GM21360 (cell line): ENCODE measurements around the gene MFN2.
"Not testable (repeated sequence)": the region's sequence is repeated elsewhere in the genome, so short reads cannot be mapped to it uniquely, and the experiment has no call there.

ENCODE experiments used
- ATAC-seq: cut with Tn5 transposase; IDR thresholded peaks from one replicate; pipeline ENCODE4 v1.9.1; 2021; ENCODE audit warnings: mild to moderate bottlenecking, moderate library complexity; ENCODE audit not compliant: unreplicated experiment

MFN2 gene

DNA sequence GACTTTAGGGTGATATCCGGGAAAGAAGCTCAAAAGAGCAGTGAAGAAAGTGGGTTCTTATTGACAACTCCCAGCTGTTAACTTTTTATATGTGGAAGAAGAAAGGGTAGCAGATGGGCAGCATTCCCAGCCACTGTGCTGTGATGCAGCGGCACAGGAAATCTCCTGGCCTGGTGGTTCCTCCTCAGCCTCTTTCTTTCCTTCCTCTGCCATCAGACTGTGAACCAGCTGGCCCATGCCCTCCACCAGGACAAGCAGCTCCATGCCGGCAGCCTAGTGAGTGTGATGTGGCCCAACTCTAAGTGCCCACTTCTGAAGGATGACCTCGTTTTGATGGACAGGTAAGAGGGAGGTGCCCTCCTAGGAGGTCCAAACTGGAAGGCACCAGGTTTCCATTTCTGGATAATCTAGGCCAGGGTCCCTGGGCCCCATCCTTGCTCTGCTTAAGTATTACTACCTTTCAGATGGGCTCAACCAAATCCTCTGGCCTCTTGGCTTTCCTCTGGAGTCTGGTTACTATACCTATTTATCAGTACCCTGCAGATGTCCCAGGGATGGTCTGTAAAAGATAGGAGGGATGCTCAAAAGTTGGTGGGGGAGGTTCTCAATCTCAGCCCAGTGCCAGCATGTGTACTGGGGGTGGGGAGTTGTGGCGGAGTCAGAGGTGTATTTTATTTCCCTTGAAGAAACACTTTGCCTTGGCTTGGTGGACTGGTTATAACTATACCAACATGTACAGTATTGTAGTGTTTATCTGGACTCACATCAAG is 17.0 kb downstream of the MFN2 start:
- ATAC-seq: no peak

DNA sequence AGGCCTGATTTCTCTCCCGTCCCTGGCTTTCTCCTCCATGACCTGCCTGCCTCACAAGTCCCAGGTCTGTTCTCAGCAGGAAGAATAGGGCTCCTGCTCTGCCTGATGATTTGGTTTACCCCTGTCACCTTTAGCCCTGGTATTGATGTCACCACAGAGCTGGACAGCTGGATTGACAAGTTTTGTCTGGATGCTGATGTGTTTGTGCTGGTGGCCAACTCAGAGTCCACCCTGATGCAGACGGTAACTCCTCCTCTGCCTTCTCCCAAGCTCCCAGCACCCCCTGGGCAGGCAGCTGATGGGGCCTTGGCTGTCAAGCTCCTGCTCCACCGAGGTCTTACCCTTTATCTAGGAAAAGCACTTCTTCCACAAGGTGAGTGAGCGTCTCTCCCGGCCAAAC is 18.4 kb downstream of the MFN2 start:
- ATAC-seq: no peak

DNA sequence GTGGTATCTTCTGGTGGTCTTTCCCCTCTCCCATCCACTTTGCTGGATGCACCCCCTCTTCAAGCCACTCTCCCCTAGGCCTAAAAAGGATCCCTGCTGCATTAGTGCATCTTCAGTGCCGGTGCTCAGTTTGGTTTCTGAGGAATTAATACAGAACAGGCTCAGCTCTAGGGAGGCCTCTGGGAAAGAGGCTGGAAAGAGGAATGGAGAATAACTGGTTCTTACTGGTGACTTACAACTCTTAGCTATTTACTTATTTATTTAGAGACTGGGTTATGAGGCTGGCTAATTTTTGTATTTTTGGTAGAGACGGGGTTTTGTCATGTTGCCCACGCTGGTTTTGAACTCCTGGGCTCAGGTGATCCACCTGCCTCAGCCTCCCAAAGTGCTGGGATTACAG is 19.0 kb downstream of the MFN2 start:
- no peak for ATAC-seq

DNA sequence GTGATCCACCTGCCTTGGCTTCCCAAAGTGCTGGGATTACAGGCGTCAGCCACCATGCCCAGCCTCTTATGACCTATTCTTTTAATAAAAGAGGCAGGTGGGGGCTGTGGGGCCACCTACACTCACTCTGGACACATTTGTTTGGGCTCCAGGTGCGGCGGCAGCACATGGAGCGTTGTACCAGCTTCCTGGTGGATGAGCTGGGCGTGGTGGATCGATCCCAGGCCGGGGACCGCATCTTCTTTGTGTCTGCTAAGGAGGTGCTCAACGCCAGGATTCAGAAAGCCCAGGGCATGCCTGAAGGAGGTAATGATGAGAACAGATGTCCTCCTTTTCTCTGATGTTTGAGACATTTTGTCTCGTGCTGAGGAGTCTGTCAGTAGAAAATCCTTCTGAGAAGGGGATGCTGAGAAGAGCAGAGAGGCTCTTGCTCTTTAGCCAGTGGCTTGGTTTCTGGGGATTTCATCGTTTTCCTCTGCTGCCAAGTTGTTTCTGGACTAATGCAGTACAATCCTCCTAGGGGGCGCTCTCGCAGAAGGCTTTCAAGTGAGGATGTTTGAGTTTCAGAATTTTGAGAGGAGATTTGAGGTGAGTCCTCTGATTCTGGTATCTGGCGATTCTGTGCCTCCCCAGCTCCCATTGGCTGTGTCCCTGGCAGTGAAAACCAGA is 21.1 kb downstream of the MFN2 start:
- ATAC-seq: no peak

DNA sequence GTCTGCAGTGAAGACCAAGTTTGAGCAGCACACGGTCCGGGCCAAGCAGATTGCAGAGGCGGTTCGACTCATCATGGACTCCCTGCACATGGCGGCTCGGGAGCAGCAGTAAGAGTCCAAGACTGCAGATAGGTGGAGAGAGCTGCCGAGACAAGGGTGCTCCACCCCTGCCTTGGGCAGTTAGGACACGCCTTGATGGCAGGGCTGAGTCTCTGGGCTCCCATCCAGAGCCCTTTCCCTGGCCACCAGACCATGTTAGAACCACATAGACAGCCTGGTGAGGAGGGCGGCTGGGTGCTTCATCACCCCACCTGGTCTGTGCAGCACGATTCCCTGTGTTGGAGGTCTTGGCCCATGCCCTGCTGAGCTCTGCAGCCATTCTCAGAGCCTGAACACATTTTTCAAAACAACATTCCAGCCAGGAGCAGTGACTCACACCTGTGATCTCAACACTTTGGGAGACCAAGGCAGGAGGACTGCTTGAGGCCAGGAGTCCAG is 21.8 kb downstream of the MFN2 start:
- no peak for ATAC-seq

DNA sequence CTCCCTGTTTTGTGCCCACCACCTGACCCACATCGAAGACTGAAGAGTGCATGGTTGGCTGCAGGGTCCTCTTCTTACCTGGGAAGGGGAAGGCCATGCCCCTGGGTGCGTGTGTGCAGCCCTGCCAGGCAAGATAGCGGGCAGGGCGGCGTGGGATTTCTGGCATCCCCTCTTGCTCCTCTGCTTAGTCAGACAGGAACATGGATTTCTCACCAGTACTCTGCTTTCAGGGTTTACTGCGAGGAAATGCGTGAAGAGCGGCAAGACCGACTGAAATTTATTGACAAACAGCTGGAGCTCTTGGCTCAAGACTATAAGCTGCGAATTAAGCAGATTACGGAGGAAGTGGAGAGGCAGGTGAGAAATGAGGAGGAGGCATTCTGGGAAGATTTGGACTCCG is 23.5 kb downstream of the MFN2 start:
- no peak for ATAC-seq

DNA sequence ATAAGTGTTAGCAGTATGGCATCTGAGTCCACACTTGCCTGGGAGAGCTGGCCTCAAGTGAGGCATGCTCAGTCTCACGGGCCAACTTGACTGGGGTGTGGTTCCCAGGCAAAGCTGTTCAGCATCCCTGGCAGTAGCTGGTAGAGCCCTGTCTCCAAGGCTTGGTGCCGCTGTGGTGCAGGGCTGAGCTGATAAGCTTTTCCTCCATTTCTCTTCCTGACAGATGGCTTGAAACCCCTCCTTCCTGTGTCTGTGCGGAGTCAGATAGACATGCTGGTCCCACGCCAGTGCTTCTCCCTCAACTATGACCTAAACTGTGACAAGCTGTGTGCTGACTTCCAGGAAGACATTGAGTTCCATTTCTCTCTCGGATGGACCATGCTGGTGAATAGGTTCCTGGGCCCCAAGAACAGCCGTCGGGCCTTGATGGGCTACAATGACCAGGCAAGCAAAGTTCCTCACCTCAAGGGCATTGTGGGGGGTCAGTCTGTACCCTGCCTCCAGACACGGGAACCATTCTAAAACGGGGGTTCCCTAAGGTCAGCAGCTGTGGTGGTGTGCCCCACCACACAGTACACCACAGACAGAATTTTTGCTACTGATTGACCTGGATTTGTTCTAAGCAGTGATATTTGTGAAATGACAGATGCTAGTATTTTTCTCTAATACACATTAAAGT is 25.4 kb downstream of the MFN2 start:
- ATAC-seq: no peak

DNA sequence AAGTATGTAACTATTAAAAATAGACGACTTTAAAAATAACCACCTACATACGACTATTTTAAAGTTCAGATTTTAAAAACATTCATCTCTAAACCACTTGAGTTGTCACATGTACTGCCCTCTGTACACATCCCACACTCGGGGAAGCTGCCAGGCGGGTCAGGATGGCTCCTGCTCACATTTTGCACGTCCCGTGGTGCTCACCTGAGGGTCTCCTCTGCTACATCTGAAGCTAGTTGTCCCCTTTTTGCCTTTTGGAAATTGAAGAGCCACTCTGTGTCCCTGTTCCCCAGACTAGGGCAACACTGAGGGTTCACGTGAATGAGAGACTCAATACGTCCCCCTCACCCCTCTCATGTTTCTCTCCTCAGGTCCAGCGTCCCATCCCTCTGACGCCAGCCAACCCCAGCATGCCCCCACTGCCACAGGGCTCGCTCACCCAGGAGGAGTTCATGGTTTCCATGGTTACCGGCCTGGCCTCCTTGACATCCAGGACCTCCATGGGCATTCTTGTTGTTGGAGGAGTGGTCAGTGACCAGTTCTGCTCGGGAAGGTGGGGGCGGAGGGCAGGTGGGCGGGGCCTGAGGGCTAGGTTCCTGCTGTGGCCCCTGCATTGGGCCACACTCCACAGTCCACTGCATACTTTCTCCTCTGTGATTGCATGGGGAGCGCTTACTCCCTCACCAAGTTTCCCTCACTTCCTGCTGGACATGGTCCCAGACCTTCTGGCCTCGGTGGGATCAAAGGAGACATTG is 26.1 kb downstream of the MFN2 start:
- ATAC-seq: no peak

DNA sequence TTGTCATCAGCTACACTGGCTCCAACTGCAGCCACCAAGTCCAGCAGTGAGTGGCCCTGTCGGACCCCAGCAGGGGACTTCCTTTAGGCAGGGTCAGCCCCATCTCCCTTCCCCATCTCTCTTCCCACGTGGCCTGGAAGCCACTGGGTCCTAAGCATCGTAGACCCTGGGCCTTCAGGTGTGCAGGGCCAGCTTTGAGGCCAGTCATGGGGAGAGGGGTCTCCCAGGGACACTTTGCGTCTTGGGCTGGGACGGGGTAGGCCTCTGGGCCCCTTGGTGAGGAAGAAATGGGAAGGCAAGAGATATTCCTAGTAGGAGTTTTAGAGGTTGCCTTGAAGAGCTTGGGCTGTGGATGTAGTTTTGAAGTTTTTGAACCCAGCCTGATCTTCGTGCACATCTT is 27.0 kb downstream of the MFN2 start:
- no peak for ATAC-seq

DNA sequence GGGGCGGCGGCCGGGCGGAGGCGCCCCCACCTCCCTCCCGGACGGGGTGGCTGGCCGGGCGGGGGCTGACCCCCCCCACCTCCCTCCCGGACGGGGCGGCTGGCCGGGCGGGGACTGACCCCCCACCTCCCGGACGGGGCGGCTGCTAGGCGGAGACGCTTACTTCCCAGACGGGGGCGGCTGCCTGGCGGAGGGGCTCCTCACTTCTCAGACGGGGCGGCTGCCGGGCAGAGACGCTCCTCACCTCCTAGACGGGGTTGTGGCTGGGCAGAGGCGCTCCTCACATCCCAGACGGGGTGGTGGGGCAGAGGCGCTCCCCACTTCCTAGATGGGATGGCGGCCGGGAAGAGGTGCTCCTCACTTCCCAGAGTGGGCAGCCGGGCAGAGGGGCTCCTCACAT is 28.1 kb downstream of the MFN2 start:
- ATAC-seq: not testable (repeated sequence)

DNA sequence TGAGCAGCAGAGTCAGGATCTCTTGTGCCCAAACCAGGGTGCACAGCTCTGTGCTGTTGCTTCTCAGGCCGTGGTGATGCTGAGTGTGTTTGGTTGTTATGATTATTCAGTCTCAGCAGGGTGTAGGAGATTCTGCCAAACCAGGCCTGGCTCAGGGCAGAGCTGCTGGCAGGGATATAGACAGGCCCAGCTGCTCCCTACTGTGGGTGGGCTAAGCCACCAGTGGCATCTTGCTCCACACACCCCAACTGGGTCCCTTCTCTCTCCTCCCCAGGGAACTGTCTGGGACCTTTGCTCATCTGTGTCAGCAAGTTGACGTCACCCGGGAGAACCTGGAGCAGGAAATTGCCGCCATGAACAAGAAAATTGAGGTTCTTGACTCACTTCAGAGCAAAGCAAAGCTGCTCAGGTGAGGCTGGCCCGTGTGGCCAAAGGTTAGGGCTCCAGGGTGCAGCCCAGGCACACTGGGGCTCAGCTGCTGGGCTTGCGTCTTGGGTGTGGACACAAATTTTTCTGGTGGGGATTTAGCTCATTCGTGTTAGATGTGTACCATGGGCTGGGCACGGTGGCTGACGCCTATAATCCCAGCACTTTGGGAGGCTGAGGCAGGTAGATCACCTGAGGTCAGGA is 29.2 kb downstream of the MFN2 start:
- ATAC-seq: no peak

DNA sequence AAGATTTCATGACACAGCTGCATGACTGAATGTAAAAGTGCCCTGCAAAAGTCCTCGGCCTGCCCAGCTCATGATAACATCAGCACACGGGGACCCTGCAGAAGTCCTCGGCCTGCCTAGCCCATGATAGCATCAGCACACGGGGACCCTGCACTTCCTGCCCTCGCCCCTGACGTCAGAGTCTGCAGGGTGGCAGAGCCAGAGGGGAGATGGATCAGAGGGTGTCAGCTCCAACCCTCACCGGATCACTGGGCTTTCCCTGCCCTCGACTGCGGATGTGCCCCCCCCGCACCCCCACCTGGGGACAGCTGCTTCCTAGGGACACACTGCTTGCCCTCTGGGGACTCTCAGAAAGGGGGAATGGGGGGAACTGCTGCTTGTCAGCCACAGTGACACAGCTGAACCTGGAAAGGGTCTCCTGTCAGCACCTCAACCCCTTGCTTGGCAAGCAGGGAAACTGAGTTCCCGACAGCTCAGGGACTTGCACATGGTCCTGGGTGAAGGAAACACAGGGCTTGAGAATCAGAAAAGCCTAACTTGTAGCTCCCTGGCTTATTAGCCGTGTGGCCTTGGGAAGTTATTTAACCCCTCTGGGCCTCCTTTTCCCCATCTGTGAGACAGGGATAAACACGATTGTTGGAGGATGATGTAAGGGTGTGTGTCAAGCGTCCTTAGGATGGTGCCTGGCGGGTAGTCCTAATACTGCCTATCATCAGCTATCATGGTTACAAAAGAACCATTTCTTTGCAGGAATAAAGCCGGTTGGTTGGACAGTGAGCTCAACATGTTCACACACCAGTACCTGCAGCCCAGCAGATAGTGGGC is 30.7 kb downstream of the MFN2 start:
- ATAC-seq: no peak

DNA sequence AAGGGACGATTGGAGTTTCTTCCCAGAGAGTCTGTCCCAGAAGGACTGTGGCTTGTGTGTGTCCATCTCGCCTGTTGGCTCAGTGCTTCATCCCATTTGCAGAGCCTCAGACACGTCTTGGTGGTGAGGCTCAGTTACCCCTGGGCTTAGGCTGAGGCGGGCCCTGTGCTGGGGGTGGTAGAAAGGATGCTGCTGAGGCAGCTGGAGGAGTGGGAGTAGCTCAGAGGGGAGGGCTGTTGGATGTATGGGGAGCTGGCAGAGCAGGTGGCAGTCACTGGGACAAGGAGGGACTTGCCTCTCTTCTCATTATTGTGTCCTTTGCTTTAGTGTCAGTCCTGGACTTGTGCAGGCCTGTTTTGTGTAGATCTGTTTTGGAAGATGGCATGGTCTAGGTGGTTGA is 31.8 kb downstream of the MFN2 start:
- no peak for ATAC-seq

DNA sequence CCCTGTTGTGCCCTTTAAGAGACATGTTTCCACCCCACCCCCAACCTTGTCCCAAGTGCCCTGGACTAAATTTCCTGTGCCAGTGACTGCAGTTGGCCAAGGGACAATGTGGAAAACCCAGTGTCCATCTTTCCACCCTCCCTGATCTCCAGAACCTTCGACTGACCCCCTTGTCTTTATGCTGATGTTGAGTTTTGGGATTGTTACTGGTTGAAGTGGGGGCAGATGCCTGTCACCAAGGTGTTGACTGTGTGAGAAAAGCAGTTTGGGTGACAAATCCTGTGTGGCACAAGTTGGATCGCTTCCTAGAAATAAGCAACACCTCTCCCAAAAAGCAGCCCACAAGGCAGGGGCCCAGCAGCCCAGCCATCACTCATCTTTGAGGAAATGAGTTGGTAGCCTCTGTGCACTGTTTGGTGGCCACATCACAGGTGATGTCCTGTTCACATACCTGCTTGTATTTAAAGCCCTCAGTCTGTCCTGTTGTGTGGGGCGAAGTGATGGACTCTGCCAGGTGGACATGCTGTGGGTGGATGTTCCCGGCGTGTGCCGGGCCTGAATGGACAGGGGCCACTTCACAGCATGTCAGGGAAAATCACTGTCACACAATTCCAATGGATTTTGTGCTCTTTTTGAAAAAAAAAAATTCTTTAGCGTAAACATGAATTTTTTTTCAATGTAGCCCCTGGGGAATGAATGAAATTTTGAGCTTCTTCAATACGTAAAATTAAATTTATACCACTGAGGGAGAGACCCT is 32.5 kb downstream of the MFN2 start:
- ATAC-seq: no peak

DNA sequence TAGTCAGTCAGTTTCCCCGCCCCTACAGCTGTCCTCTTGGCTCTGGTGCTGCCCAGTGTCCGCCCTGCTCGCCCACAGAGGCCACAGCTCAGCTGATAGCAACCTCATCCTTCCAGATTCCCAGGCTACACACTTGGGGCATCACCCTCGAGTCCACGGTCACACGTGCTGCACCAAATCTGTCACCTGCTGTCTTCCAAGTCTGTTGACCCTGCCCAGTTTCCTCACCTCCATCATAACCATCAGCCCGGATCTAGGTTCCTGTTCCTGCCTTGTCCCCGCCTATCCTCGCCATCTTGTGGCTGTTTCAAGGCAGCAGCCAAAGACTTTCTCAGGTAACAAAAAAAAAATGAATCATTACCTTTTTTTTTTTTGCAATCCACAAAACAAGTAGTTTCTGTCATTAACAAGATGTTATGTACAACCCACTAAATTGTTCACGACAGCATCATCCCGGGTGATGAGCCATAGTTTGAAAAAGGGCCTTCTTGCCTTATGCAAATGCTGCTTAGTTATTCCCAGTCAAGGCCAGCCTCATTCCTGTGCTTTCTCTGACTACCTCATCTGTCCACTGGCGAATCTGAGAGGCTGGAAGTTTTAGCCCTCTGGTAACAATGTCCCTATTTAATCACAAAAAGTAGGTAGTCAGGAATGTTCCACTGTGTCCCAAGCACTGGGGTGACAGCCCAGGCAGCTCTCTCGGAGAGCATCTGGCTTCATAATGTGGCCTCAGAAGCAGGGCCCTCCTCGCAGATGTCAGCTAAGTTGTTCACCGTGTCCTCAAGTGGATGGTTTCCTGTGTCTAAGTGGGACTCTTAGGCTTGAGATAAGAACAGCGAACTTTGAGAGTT is 34.1 kb downstream of the MFN2 start:
- no peak for ATAC-seq

DNA sequence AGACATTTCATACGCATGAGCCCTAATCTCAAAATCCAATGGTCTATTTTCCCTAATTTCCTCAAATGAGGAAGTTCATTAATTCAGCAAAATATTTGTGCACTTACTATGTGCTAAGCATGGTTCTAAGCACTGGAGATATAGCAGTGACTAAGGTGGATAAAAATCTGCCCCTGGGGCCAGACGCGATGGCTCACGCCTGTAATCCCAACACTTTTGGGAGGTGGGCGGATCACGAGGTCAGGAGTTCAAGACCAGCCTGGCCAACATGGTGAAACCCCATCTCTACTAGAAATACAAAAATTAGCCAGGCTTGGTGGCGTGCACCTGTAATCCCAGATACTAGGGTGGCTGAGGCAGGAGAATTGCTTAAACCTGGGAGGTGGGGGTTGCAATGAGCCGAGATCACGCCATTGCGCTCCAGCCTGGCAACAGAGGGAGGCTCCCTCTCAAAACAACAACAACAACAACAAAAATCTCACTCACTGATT is 34.8 kb downstream of the MFN2 start:
- no peak for ATAC-seq

DNA sequence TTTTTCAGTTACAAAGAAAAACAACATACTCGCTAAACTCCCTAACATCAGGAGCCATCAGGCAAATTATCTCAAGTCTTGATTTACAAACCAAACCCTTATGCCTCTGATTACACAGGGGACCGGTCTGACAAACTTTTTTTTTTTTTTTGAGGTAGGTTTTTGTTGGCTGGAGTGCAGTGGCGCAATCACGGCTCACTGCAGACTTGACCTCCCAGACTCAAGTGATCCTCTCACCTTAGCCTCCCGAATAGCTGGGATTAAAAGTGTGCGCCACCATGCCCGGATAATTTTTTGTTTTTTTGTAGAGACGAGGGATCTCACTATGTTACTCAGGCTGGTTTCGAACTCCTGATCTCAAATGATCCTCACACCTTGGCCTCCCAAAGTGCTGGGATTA is 35.3 kb downstream of the MFN2 start:
- no peak for ATAC-seq

DNA sequence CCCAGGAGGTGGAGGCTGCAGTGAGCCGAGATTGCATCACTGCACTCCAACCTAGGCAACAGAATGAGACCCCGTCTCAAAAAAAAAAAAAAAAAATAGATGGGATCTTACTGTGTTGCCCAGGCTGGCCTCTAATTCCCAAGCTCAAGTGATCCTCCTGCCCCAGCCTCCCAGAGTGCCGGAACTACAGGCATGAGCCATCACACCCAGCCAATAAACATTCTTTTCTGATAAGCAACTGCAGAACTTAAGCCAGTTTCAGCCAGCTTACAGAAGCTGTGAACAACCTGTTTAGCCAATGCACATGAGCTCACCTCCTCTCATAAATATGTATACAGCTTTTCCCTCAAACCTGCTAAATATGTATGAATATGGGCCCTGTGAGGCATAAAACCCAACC is 35.9 kb downstream of the MFN2 start:
- ATAC-seq: no peak
